Vagina (tissue), 2 donors: ENCODE data around the gene AMOTL1.

ENCODE experiments used
- POLR2A ChIP-seq, 2 donors: fragments of 450-650 bp; IDR thresholded peaks; one replicate each; pipeline ENCODE4 v1.6.1; 2017; ENCODE audit warnings: antibody characterized with exemption in 2 of 2, mild to moderate bottlenecking in 2 of 2, moderate library complexity in 2 of 2
- POLR2AphosphoS5 ChIP-seq, 2 donors: sonication (generic); formaldehyde crosslinking; IDR thresholded peaks; one replicate each; pipeline ENCODE4 v1.9.0; 2017; ENCODE audit warnings: antibody characterized with exemption in 2 of 2, mild to moderate bottlenecking in 2 of 2, low read depth in 1 of 2; ENCODE audit not compliant: insufficient read depth in 1 of 2
- TF ChIP-seq, protein P1 (sequence below), 3 experiments: fragments of 450-650 bp in 2 of 3; fragments of 200-600 bp in 1 of 3; sonication (generic) in 1 of 3; IDR thresholded peaks; one replicate each; pipeline ENCODE4 v1.5.1; 2017 to 2019; ENCODE audit warnings: antibody characterized with exemption in 3 of 3, mild to moderate bottlenecking in 2 of 3, moderate library complexity in 2 of 3

GRCh38 chr11:94787801-94788200, 19.6 kb downstream of the AMOTL1 start:
- TF ChIP-seq, protein P1, sequence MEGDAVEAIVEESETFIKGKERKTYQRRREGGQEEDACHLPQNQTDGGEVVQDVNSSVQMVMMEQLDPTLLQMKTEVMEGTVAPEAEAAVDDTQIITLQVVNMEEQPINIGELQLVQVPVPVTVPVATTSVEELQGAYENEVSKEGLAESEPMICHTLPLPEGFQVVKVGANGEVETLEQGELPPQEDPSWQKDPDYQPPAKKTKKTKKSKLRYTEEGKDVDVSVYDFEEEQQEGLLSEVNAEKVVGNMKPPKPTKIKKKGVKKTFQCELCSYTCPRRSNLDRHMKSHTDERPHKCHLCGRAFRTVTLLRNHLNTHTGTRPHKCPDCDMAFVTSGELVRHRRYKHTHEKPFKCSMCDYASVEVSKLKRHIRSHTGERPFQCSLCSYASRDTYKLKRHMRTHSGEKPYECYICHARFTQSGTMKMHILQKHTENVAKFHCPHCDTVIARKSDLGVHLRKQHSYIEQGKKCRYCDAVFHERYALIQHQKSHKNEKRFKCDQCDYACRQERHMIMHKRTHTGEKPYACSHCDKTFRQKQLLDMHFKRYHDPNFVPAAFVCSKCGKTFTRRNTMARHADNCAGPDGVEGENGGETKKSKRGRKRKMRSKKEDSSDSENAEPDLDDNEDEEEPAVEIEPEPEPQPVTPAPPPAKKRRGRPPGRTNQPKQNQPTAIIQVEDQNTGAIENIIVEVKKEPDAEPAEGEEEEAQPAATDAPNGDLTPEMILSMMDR (IDR thresholded peaks at IDR 0.05) = no peak
- TF ChIP-seq POLR2AphosphoS5 (IDR thresholded peaks at IDR 0.05; ENCODE audit: insufficient read depth in 1 of 2, low read depth in 1 of 2) (no peak), POLR2A (IDR thresholded peaks at IDR 0.05) (no peak)
